Measurements from ENCODE around the gene MYMK.

The MYMK gene

DNA sequence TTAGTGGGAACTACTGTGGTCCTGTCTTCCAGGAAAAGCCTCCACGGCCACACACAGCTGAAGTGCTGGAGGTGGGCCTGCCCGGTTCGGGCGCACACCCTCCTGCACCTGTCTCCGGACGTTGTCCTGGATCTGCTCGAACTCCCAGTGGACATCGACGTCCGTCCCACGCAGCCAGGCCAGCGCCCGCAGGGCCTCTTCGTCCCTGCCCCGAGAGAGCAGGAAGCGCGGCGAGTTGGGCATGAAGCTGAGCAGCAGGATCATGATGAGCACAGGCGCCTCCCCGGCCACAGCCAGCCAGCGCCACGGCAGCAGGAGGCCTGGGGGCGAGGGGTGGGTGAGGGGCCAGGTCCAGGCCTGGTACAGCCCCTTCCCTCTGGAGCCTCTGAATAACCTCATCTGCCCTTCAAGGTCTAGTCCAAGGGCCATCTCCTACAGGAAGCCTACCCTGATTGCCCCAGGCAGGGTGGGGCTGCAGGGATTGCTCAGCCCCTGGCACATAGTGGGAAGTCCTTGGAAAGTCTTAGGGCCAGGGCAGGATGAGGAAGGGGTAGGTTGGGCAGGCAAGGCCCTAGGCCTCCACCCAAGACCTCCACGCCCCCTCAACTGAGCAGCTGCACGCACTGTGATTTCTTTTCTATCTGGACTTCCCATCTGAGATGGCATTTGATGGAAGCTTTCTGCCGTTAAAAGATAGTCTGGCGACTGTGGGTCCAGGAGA lies 49.3 kb downstream of the MYMK start:
- no peak for DNase-seq (ENCODE audit: extremely low spot score)
- no peak for TF ChIP-seq CTBP1 (IDR thresholded peaks at IDR 0.05; ENCODE audit: borderline replicate concordance)
- no peak for TF ChIP-seq ELF4 (IDR thresholded peaks at IDR 0.05)
- no peak for TF ChIP-seq ARNT (IDR thresholded peaks at IDR 0.05)
- no peak for TF ChIP-seq NFRKB (IDR thresholded peaks at IDR 0.05)
- TF ChIP-seq BHLHE40 (IDR thresholded peaks at IDR 0.05; ENCODE audit: borderline replicate concordance), result no peak
- no peak for TF ChIP-seq SP1 (IDR thresholded peaks at IDR 0.05)
- no peak for TF ChIP-seq SUZ12 (IDR thresholded peaks at IDR 0.05)
- no peak for TF ChIP-seq FOXA1 (IDR thresholded peaks at IDR 0.05)
- ChIA-PET POLR2A (no interaction called here), CTCF (no interaction called here)

DNA sequence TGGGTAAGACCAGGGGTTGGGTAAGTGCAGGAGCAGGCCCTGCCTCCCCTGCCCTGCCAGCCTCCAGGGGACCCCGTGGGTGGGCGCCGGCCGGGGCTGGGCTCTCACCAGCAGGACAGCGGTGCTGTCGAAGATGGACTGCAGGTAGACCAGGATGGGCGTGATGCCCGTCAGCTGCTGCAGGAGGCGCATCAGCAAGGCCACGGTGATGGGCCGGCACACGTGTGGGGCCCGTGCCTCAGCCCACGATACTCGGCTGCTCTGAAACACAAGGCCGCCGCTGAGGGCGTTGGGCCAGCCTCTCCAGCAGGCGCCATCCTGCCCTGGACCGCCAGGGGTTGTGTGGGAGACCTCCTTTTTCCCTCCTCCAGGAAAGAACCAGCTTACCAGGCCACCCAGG lies 49.9 kb downstream of the MYMK start:
- ChIA-PET CTCF (no interaction called here), POLR2A (no interaction called here)
- no peak for DNase-seq (ENCODE audit: extremely low spot score)
- TF ChIP-seq SP1 (IDR thresholded peaks at IDR 0.05) (no peak), BHLHE40 (IDR thresholded peaks at IDR 0.05; ENCODE audit: borderline replicate concordance) (no peak), ZNF384 (IDR thresholded peaks at IDR 0.05) (no peak), HDGF (IDR thresholded peaks at IDR 0.05; ENCODE audit: borderline replicate concordance) (no peak), CTBP1 (IDR thresholded peaks at IDR 0.05; ENCODE audit: borderline replicate concordance) (no peak), ARNT (IDR thresholded peaks at IDR 0.05) (no peak), LEF1 (IDR thresholded peaks at IDR 0.05; ENCODE audit: borderline replicate concordance) (no peak), FOXK2 (IDR thresholded peaks at IDR 0.05) (no peak), FOXA1 (IDR thresholded peaks at IDR 0.05) (no peak), TARDBP (IDR thresholded peaks at IDR 0.05) (no peak), NFRKB (IDR thresholded peaks at IDR 0.05) (no peak), L3MBTL2 (conservative IDR thresholded peaks at IDR 0.05) (no peak), SUZ12 (IDR thresholded peaks at IDR 0.05) (no peak), FOXM1 (IDR thresholded peaks at IDR 0.05; ENCODE audit: borderline replicate concordance) (no peak)
- TF ChIP-seq, protein P1, sequence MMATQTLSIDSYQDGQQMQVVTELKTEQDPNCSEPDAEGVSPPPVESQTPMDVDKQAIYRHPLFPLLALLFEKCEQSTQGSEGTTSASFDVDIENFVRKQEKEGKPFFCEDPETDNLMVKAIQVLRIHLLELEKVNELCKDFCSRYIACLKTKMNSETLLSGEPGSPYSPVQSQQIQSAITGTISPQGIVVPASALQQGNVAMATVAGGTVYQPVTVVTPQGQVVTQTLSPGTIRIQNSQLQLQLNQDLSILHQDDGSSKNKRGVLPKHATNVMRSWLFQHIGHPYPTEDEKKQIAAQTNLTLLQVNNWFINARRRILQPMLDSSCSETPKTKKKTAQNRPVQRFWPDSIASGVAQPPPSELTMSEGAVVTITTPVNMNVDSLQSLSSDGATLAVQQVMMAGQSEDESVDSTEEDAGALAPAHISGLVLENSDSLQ (IDR thresholded peaks at IDR 0.05), result no peak

DNA sequence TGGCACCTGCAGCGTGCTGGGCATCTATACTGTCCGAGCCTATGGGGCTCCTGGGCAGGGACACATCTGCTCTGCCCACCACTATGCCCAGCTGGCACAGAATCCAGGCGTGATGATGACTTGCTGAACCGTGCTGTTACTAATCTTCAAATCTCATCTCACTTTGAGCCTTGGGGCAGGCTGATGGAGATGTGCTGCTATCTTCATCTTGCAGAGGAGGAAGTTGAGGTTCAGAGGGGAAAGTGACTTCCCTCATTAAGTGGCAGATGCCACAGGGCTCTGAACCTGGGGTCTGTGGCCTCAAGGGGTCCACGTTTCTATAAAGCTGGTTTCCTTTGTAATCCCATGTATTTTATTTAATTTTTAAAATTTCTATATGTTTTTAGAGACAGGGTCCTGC lies 50.5 kb downstream of the MYMK start:
- no peak for DNase-seq (ENCODE audit: extremely low spot score)
- CTCF ChIA-PET, result no interaction called here
- POLR2A ChIA-PET, result no interaction called here
- no peak for TF ChIP-seq CTBP1 (IDR thresholded peaks at IDR 0.05; ENCODE audit: borderline replicate concordance)
- TF ChIP-seq FOXM1 (IDR thresholded peaks at IDR 0.05; ENCODE audit: borderline replicate concordance), result no peak
- no peak for TF ChIP-seq ZNF384 (IDR thresholded peaks at IDR 0.05)
- TF ChIP-seq L3MBTL2 (conservative IDR thresholded peaks at IDR 0.05), result no peak
- no peak for TF ChIP-seq HDGF (IDR thresholded peaks at IDR 0.05; ENCODE audit: borderline replicate concordance)
- TF ChIP-seq LEF1 (IDR thresholded peaks at IDR 0.05; ENCODE audit: borderline replicate concordance), result no peak

DNA sequence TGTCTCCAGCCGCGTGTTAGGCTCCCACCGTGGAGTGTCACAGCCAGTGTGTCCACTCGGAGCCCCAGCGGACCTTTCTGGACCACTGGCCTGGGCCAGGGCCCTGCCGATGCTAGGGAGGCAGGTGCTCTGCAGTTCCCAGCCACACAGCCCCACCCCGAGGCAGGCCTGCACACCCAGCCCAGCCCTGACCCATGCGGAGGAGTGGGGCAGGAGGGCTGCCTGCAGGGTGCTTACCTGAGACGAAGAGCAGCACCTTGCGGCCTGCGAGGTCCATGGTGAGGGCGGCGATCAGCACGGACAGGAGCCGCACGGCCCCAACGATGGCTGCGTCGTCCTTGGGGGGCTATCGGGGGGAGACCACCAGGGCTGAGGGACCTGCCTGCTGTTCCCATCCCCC lies 51.0 kb downstream of the MYMK start:
- ChIA-PET CTCF (no interaction called here), POLR2A (no interaction called here)
- DNase-seq (ENCODE audit: extremely low spot score), result no peak
- TF ChIP-seq ARNT (IDR thresholded peaks at IDR 0.05) (no peak), FOXK2 (IDR thresholded peaks at IDR 0.05) (no peak), ZNF384 (IDR thresholded peaks at IDR 0.05) (no peak), SUZ12 (IDR thresholded peaks at IDR 0.05) (no peak), BHLHE40 (IDR thresholded peaks at IDR 0.05; ENCODE audit: borderline replicate concordance) (no peak), CTBP1 (IDR thresholded peaks at IDR 0.05; ENCODE audit: borderline replicate concordance) (no peak), L3MBTL2 (conservative IDR thresholded peaks at IDR 0.05) (no peak), NFRKB (IDR thresholded peaks at IDR 0.05) (no peak), ELF4 (IDR thresholded peaks at IDR 0.05) (no peak), SP1 (IDR thresholded peaks at IDR 0.05) (no peak), TARDBP (IDR thresholded peaks at IDR 0.05) (no peak), LEF1 (IDR thresholded peaks at IDR 0.05; ENCODE audit: borderline replicate concordance) (no peak), FOXM1 (IDR thresholded peaks at IDR 0.05; ENCODE audit: borderline replicate concordance) (no peak), HDGF (IDR thresholded peaks at IDR 0.05; ENCODE audit: borderline replicate concordance) (no peak), FOXA1 (IDR thresholded peaks at IDR 0.05) (no peak)
- TF ChIP-seq, protein P1 (IDR thresholded peaks at IDR 0.05), result no peak

DNA sequence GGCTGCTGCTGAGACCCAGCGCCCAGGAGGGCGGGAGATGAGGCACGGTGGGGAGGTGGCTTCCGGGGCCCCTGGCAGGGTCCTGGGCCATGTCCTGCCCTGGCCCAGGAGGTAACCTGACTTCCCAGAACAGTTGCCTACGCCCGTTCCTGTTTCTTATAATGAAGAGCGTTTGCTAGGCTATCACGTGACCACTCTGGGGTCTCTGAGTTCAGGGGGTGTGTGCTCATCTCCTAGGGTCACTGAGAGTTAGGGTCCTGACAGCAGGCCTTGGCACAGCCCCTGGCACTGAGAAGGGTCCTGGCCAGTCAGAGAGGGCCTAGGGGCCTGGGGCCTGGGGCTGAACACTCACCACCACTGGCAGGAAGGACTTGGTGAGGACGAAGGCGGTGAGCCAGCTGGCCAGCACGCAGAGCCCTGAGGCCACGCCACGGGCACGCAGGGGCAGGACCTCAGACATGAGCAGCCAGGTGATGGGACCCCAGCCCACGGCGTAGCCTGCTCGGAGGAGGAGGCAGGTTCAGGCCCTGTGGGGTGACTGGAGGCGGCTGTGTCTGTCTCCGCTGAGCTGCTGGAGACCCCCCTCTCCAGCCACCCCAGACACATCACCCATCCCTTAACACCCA lies 51.9 kb downstream of the MYMK start:
- DNase-seq (ENCODE audit: extremely low spot score), result no peak
- no peak for TF ChIP-seq HDGF (IDR thresholded peaks at IDR 0.05; ENCODE audit: borderline replicate concordance)
- TF ChIP-seq SP1 (IDR thresholded peaks at IDR 0.05), result no peak
- TF ChIP-seq TARDBP (IDR thresholded peaks at IDR 0.05), result no peak
- no peak for TF ChIP-seq CTBP1 (IDR thresholded peaks at IDR 0.05; ENCODE audit: borderline replicate concordance)
- TF ChIP-seq ELF4 (IDR thresholded peaks at IDR 0.05), result no peak
- TF ChIP-seq SUZ12 (IDR thresholded peaks at IDR 0.05), result no peak
- no peak for TF ChIP-seq LEF1 (IDR thresholded peaks at IDR 0.05; ENCODE audit: borderline replicate concordance)
- no peak for TF ChIP-seq FOXM1 (IDR thresholded peaks at IDR 0.05; ENCODE audit: borderline replicate concordance)
- TF ChIP-seq BHLHE40 (IDR thresholded peaks at IDR 0.05; ENCODE audit: borderline replicate concordance), result no peak
- no peak for TF ChIP-seq NFRKB (IDR thresholded peaks at IDR 0.05)
- TF ChIP-seq FOXK2 (IDR thresholded peaks at IDR 0.05), result no peak
- TF ChIP-seq, protein P1 (IDR thresholded peaks at IDR 0.05), result no peak
- no peak for TF ChIP-seq FOXA1 (IDR thresholded peaks at IDR 0.05)
- ChIA-PET CTCF (no interaction called here), POLR2A (no interaction called here)

DNA sequence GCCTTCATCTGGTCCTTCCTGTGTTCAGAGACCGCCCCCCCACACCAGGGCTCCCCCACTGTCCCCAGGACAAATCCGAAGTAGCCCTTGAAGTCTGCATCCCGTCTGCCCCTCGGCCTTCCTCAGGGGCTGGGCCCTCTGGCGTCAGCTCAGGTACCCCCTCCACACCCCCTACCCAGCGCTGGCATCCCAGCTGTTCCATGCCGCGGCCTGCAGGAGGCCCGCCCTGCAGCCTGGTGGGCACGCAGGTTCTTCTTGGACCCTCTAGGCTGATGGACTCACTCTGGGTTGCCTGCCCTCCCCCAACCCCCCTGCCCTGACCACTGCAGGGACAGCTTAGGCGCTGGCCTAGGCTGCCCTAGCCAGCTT lies 52.5 kb downstream of the MYMK start:
- ChIA-PET POLR2A (interaction anchor here (0.6 kb wide), 1 partner anchor 13 kb away, joined by 3 read pairs; no protein-coding TSS in a partner anchor), CTCF (no interaction called here)
- no peak for TF ChIP-seq ARNT (IDR thresholded peaks at IDR 0.05)
- no peak for TF ChIP-seq FOXA1 (IDR thresholded peaks at IDR 0.05)
- no peak for TF ChIP-seq SUZ12 (IDR thresholded peaks at IDR 0.05)
- no peak for TF ChIP-seq L3MBTL2 (conservative IDR thresholded peaks at IDR 0.05)
- TF ChIP-seq SP1 (IDR thresholded peaks at IDR 0.05), result no peak
- TF ChIP-seq, protein P1 (IDR thresholded peaks at IDR 0.05), result no peak
- TF ChIP-seq FOXM1 (IDR thresholded peaks at IDR 0.05; ENCODE audit: borderline replicate concordance), result no peak
- no peak for TF ChIP-seq TARDBP (IDR thresholded peaks at IDR 0.05)
- TF ChIP-seq FOXK2 (IDR thresholded peaks at IDR 0.05), result no peak
- TF ChIP-seq ELF4 (IDR thresholded peaks at IDR 0.05), result no peak
- DNase-seq (ENCODE audit: extremely low spot score), result no peak

All from HEK293T (cell line).